GM19043 (cell line): Measurements from ENCODE around the gene SLC15A2.
A peak's percentile ranks its signal among the peaks of the same experiment; 100 is the strongest.

Experiments
- ATAC-seq: cut with Tn5 transposase; IDR thresholded peaks from one replicate; pipeline ENCODE4 v1.9.1; 2021; ENCODE audit warnings: low read depth; ENCODE audit not compliant: unreplicated experiment

Gene SLC15A2

GRCh38 chr3:121979246-121979645 is 85.0 kb downstream of the SLC15A2 start:
- no peak for ATAC-seq

GRCh38 chr3:121979734-121980449 is 85.7 kb downstream of the SLC15A2 start:
- ATAC-seq: no peak

- no peak for ATAC-seq
Observed at GRCh38 chr3:121980450-121980796, 86.2 kb downstream of the SLC15A2 start.

GRCh38 chr3:121981473-121981872 is 87.3 kb downstream of the SLC15A2 start:
- ATAC-seq: no peak

GRCh38 chr3:121985846-121986245 is 91.6 kb downstream of the SLC15A2 start:
- no peak for ATAC-seq

- ATAC-seq: no peak
Observed at GRCh38 chr3:121988146-121988545, 93.9 kb downstream of the SLC15A2 start.

GRCh38 chr3:121989943-121990342 is 95.7 kb downstream of the SLC15A2 start:
- no peak for ATAC-seq

GRCh38 chr3:121992601-121993560 is 98.7 kb downstream of the SLC15A2 start:
- peak; percentile 58 for ATAC-seq
